GM18517 (cell line): Measurements from ENCODE around the gene SP4.
"Not testable (repeated sequence)": the region's sequence is repeated elsewhere in the genome, so short reads cannot be mapped to it uniquely, and the experiment has no call there.

Experiments used
- ATAC-seq: cut with Tn5 transposase; IDR thresholded peaks from one replicate; pipeline ENCODE4 v1.9.1; 2021; ENCODE audit warnings: mild to moderate bottlenecking, moderate library complexity; ENCODE audit not compliant: unreplicated experiment

The SP4 gene

DNA sequence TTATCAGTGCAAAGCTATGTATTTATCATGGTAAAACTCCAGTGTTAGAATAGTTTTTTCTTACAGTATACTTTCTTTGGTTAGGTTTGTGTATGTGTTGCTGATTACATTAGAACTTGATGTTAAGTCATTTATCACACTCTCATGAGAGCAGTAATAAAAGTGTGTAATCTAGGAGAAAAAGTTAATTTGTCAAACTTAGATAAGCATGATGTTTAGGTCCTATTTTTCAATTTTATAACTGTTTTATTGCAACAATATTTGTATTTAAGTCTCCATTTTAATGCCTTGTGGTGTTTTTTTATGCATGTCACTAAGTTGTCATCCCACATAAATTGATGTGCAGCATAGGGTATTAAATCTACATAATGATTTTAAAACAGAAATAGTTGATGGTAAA is 86.2 kb downstream of the SP4 start:
- no peak for ATAC-seq

DNA sequence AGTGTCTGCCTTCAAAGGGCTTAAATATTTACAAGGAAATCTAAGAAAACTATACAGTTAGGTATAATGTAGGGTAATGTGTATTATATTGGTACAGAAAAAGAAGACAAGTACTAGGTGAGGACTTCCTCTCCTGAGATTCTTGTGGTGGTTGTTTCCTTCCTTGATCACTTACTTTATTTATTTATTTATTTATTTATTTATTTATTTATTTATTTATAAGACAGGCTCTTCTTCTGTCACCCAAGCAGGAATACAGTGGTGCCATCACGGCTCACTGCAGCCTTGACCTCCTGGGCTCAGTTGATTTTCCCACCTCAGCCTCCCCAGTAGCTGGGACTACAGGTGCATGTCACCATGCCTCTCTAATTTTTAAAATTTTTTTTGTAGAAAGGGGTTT is 96.8 kb downstream of the SP4 start:
- ATAC-seq: no peak

GRCh38 chr7:21526007-21526406 is 98.1 kb downstream of the SP4 start:
- no peak for ATAC-seq

DNA sequence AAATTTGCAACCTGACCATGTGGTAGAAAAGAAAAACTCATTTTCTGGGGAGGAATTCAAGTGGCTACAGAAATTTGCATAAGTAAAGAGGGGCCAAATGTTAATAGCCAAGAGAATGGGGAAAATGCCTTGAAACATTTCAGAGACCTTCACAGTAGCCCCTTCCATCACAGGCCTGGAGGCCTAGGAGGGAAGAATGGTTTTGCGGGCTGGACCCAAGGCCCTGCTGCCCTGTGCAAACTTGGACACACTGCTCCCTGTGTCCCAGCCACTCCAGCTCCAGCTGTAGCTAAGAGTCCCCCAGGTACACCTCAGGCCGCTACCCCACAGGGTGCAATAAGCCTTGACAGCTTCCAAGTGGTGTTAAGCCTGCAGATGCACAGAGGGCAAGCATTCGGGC is 98.6 kb downstream of the SP4 start:
- no peak for ATAC-seq

DNA sequence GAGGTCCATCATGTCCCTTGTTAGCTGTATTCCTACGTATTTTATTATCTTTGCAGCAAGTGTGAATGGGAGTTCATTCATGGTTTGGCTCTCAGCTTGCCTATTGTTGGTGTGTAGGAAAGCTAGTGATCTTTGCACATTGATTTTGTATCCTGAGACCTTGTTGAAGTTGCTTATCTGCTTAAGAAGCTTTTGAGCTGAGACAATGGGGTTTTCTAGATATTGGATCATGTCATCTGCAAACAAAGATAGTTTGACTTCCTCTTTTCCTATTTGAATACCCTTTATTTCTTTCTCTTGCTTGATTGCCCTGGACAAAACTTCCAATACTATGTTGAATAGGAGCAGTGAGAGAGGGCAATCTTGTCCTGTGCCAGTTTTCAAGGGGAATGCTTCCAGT is 104.6 kb downstream of the SP4 start:
- ATAC-seq: not testable (repeated sequence)

DNA sequence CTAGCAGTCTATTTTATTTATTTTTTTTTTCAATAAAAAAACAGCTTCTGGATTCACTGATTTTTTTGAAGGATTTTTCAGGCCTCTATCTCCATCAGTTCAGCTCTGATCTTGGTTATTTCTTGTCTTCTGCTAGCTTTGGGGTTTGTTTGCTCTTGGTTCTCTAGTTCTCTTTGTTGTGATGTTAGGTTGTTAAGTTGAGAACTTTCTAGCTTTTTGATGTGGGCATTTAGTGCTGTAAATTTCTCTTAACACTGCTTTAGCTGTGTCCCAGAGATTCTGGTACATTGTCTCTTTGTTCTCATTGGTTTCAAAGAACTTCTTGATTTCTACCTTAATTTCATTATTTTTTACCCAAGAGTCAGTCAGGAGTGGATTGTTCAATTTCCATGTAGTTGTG is 105.8 kb downstream of the SP4 start:
- ATAC-seq: not testable (repeated sequence)

- ATAC-seq: not testable (repeated sequence)
Observed at GRCh38 chr7:21536445-21537118, 108.7 kb downstream of the SP4 start.

GRCh38 chr7:21538936-21539495 is 111.1 kb downstream of the SP4 start:
- no peak for ATAC-seq

DNA sequence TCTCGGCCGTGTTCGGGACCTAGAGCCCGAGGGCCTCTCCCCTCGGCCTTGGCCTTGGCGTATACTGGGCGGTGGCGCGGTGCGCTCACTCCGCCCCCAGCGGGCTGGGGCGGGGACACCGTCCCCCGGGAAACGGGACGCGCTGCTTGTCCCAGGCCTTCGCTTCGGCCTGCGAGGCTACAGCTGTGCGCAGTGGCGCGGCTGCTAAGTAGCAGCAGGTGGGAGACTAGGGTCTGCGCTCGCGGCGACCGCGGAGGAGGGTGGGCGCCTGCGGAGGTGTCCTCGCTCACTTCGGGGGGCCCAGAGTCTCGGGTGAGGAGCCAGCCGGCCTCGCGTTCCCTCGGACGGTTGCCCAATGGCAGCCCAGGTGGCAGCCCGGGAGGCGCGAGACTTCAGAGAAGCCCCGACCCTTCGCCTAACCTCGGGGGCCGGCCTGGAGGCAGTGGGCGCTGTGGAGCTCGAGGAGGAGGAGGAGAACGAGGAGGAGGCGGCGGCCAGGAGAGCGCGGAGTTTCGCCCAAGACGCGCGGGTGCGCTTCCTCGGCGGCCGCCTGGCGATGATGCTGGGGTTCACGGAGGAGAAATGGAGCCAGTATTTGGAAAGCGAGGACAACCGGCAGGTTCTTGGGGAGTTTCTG is 115.1 kb downstream of the SP4 start, which contains the start of gene DNAH11:
TSS of gene DNAH11 (plus strand) at position 149 of the 637 bp plus-strand sequence. CDS start at position 356, 207 bp downstream.
- no peak for ATAC-seq

DNA sequence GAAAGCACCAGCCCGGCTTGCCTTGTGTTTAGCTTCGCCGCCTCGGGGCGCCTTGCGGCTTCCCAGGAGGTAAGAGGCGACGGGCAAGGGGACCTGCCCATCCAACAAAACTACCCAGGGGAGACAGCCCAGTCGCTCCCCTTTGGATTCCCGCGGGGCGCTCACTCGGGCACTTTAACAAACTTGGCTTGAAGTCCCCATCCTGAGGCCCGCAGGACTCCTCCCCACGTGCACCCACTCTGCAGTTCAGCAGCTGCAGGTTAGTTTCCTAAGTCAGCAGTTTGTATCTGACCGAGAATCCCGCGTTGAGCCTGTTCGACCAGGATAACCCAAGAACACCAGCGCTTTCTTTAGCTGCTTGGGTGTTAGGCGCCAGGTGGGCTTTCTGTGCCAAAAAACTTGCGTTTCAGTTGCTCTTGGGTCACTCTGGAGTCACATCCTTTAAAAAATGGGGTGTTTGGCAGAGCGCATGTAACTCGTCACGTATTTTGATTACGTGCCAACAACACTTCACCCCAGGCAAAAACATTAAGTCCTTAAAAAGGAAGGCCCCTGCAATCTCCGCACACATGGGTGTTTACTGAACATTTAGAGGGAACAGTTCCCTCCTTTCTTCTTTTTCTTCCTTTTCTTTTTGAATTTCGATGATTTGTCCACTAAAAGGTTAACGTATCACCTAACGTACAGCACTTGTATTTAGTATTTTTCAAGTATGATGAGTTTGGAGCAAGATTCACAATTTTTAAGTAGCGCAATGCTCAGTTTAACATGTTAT is 115.8 kb downstream of the SP4 start:
- no peak for ATAC-seq

- ATAC-seq: no peak
Observed at GRCh38 chr7:21544303-21544656, 116.4 kb downstream of the SP4 start.

DNA sequence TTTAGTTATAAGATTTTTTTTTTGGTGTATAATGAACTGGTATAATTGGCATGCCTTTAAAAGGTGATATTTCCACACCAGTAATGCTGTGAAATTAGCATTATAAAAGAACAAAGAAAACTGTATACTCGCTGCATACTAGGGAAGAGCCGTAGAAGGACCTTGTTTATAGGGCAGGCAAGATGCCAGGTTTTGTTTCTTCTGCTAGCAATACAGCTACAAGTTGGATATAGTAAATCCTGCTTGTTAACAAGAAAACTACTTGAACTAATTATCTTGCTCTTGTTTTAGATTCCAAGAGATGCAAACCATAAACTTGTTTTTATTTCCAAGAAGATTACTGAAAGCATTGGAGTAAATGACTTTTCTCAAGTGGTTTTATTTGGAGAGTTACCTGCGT is 116.8 kb downstream of the SP4 start:
- ATAC-seq: no peak

- no peak for ATAC-seq
Observed at GRCh38 chr7:21547501-21547900, 119.6 kb downstream of the SP4 start.

DNA sequence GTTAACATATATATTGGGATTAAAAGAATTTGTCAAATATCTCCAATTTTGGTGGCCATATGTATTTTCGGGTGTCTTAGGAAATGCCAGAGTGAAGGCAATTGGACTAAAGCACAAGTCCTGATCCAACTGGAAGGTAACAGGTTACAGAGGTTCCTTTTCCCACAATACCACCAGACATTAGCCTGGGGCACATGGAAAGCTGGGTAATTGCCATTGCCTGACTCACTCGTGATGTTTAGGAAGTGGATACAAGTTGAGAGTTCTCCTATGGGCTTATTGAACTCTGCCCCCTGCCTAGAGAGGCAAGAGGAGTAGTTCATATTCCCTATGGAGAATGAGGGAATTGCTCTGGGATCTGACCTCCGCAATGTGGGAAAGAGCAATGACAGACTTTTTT is 120.6 kb downstream of the SP4 start:
- no peak for ATAC-seq

- no peak for ATAC-seq
Observed at GRCh38 chr7:21550076-21550475, 122.2 kb downstream of the SP4 start.

GRCh38 chr7:21550821-21551531 is 123.1 kb downstream of the SP4 start:
- ATAC-seq: no peak

- ATAC-seq: no peak
Observed at GRCh38 chr7:21562385-21562784, 134.5 kb downstream of the SP4 start.
